ENCODE results near the gene MOB1B. TPM values are rescaled to one million over a fixed set of nuclear protein-coding genes. Genes with fewer than 3 reads are reported as not detected.

The MOB1B gene
- total RNA-seq, 2 donors from 2014 or later: 13.6 to 19.7 TPM

GRCh38 chr4:70863099-70863790 is 38.9 kb upstream of the MOB1B start:
- WGBS: 58% methylated on average over 6 of the region's 6 CpGs
- intact Hi-C loops (cut with DNase I): no loop called here
- DNase-seq (ENCODE audit: low spot score): no peak
- Histone ChIP-seq H3K27me3 (replicated peaks; ENCODE audit: insufficient read depth) (no peaks in the 10 kb centered on the region), H3K27ac (no peak overlapping the region), H3K36me3 (no peaks in the 10 kb centered on the region), H3K9me3 (no peaks in the 10 kb centered on the region), H3K4me3 (no peak overlapping the region), H3K4me1 (replicated peaks) (no peaks in the 10 kb centered on the region)
- TF ChIP-seq POLR2AphosphoS5 (IDR thresholded peaks at IDR 0.05) (no peak), CTCF (IDR thresholded peaks at IDR 0.05) (no peak), POLR2A (IDR thresholded peaks at IDR 0.05) (no peak)

- no peaks in the 10 kb centered on the region for H3K36me3 ChIP-seq
- H3K27me3 ChIP-seq (replicated peaks; ENCODE audit: insufficient read depth): no peaks in the 10 kb centered on the region
- H3K9me3 ChIP-seq: no peaks in the 10 kb centered on the region
- no peak overlapping the region for H3K4me3 ChIP-seq
- no peaks in the 10 kb centered on the region for H3K4me1 ChIP-seq (replicated peaks)
- H3K27ac ChIP-seq: no peak overlapping the region
- DNase-seq (ENCODE audit: low spot score): no peak
- intact Hi-C loops (cut with DNase I): no loop called here
- TF ChIP-seq POLR2AphosphoS5 (IDR thresholded peaks at IDR 0.05): no peak
- TF ChIP-seq CTCF (IDR thresholded peaks at IDR 0.05): no peak
- TF ChIP-seq POLR2A (IDR thresholded peaks at IDR 0.05): no peak
Observed at GRCh38 chr4:70868778-70869177, 33.4 kb upstream of the MOB1B start.

- intact Hi-C loops (cut with DNase I): no loop called here
- DNase-seq (ENCODE audit: low spot score): no peak
- H3K36me3 ChIP-seq: no peaks in the 10 kb centered on the region
- no peak for TF ChIP-seq POLR2AphosphoS5 (IDR thresholded peaks at IDR 0.05)
- no peak for TF ChIP-seq CTCF (IDR thresholded peaks at IDR 0.05)
- TF ChIP-seq POLR2A (IDR thresholded peaks at IDR 0.05): no peak
- H3K4me3 ChIP-seq: no peak overlapping the region
- H3K27ac ChIP-seq: no peak overlapping the region
- no peaks in the 10 kb centered on the region for H3K9me3 ChIP-seq
- H3K27me3 ChIP-seq (replicated peaks; ENCODE audit: insufficient read depth): no peaks in the 10 kb centered on the region
- 84% methylated on average over 3 of the region's 3 CpGs for WGBS
- H3K4me1 ChIP-seq (replicated peaks): no peaks in the 10 kb centered on the region
Observed at GRCh38 chr4:70873216-70873615, 29.0 kb upstream of the MOB1B start.

- 95% methylated on average over 19 of the region's 19 CpGs for WGBS
- Histone ChIP-seq H3K4me1 (replicated peaks) (no peaks in the 10 kb centered on the region), H3K27me3 (replicated peaks; ENCODE audit: insufficient read depth) (no peaks in the 10 kb centered on the region), H3K9me3 (no peaks in the 10 kb centered on the region), H3K36me3 (no peaks in the 10 kb centered on the region), H3K27ac (no peak overlapping the region), H3K4me3 (no peak overlapping the region)
- TF ChIP-seq POLR2AphosphoS5 (IDR thresholded peaks at IDR 0.05) (no peak), POLR2A (IDR thresholded peaks at IDR 0.05) (no peak), CTCF (IDR thresholded peaks at IDR 0.05) (no peak)
- intact Hi-C loops (cut with DNase I): no loop called here
- DNase-seq (ENCODE audit: low spot score): no peak
Observed at GRCh38 chr4:70874268-70875156, 27.7 kb upstream of the MOB1B start.
